GM21390 (cell line): ENCODE measurements around the gene BIRC5.

Experiments
- ATAC-seq: cut with Tn5 transposase; IDR thresholded peaks from one replicate; pipeline ENCODE4 v1.9.1; 2021; ENCODE audit not compliant: unreplicated experiment

The BIRC5 gene

GRCh38 chr17:78271419-78272170 lies 57.5 kb downstream of the BIRC5 start:
- no peak for ATAC-seq

- no peak for ATAC-seq
These were observed 58.3 kb downstream of the BIRC5 start for GRCh38 chr17:78272181-78272913.

- ATAC-seq = no peak
These were observed 58.8 kb downstream of the BIRC5 start for GRCh38 chr17:78272914-78273258.

GRCh38 chr17:78273813-78274212 lies 59.8 kb downstream of the BIRC5 start:
- no peak for ATAC-seq
